HG02943 (cell line): ENCODE data around the gene THUMPD2.

Experiments used
- ATAC-seq: cut with Tn5 transposase; IDR thresholded peaks from one replicate; pipeline ENCODE4 v1.9.1; 2021; ENCODE audit warnings: mild to moderate bottlenecking, low read depth, moderate library complexity; ENCODE audit not compliant: unreplicated experiment

The THUMPD2 gene

DNA sequence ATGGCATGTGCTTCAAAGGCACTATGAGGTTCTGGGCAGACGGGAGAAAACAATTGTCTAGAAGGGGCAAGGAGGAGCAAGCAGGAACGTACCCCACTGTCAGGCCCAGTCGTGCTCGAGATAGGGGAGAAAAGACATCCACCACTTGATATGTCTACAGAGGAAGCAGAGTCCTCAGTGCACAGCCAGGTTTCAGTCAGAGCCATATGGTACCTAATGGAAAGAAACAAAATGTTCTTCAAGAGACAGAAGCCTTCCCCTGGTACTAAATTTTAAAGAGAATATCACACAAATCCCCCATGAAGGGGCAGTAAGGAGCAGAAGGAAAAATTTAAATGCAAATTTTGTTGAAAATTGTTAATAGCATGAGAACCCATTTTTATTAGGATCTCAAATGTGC, 21.9 kb downstream of the THUMPD2 start:
- no peak for ATAC-seq

DNA sequence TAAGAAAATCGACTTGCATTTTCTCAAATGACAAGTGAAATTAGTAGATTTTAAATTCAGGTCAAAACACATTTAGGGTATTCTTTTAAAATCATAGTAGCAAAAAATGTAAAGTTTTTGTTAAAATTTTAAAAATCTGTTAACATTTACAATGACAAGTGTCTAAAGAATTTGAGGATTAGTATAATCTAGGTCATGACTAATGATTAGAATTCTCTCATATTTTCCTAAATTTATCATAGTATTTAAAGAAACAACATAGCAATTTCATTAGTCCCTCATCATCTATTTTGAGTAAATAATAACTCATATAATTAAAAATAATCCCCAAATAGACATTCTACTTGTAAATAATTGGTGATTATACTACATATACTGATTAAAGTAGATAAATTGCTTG, 23.6 kb downstream of the THUMPD2 start:
- no peak for ATAC-seq

DNA sequence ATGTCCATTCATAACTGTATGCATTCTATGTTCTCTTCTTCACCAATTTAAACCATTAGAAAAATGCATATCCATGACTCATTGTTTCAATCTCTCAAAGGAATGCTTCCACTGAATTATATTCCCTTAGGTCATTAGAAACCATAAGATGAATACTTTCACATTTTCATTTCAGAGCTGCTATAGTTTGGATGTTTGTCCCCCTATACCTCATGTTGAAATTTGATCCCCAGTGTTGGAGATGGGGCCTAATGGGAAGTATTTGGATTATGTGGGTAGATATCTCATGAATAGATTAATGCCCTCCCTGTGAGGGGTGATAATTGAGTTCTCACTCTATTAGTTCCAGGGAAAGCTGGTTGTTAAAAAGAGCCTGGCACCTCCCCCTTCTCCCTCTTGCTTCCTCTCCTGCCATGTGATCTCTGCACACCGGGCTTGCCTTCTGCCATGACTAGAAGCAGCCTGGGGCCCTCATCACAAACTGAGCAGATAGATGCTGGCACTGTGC, 35.7 kb downstream of the THUMPD2 start:
- ATAC-seq: no peak

DNA sequence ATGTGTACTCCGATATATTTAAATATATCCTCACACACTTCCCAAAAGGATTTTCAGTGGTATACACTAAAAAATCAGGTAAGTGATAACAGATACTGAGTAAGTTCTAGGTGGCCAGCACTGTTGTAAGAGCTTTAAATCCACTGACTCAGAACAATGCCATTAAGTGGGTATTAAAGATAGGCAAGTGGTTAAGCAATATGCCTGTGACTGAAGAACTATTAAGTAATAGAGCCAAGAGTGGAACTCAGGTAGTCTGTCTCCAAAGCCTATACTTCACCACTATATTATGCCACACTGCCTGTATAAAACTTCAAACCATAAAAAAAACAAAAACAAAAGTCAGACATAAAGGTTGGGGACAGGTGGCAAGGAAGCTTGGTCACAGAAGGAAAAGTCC, 37.2 kb downstream of the THUMPD2 start:
- ATAC-seq: no peak

DNA sequence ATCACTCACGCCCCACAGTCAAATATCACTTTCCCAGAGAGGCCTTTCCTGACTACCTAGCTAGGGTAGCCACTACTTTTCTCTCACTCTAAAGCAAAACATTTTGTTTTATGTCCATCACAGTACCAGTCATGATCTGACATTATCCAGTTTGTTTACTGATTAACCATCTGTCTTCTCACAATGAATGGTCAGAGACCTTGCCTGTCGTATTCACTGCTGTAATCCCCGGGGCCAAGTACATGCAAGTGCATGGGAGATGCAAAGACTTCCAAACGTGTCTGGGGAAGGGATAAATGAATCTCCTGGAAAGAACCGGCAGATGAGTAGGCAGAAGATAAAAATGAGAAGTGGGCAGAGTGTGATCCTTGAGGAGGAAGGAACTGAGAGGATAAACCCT, 39.7 kb downstream of the THUMPD2 start:
- ATAC-seq: no peak

DNA sequence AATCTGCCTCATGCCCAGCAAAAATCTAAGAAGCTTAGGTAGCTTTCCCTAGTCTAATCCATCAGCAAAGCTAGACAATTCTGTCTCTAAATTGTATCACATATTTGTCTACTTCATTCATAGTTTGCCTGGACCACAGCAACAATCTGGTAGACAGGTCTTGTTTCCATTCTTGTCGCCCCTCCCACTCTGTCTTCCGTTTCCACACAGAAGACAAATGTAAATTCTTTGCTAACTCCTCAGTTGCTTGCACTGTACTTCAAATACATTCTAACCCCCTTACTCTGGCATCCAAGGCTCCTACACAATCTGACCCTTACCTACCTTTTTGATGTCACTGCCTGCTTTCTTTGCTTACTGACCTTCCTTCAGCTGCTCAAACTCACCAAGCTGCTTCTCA, 40.1 kb downstream of the THUMPD2 start:
- no peak for ATAC-seq

DNA sequence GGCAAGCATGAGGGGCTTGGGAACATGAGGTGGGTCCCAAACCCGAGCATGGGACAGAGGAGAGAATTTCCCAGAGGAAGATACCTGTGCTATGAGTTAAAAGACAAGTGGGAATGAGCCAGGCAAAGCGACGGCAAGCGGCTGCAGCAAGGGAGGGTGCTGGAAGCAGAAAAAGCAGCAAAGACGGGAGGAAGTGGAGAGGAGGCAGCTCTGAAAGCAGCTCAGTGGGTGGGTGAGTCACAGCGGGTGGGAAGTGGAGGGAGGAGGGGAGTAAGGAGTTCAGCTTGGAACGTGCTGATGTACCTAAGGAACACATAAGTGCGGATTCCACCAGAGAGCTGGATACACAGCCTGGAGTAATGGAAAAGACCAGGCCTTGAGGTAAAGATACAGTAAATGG, 41.4 kb downstream of the THUMPD2 start:
- no peak for ATAC-seq

DNA sequence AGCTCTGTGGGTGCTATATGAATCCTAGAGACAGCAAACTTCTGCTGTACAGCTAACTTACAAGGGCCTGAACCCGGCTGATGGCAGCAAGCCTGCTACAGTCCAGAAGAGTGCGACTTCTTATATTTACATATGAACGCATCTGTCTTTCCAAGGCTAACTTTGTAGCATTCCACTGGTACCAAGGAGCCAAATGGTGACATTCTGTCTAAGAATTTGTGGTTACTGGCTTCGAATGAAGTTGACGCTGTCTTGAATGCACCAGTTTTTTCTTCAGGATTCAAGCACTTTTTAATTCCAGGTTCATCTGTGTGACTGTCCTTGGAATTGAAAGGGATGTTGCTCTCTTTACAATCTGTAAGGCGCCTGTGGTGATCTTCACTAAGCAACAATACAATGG, 42.4 kb downstream of the THUMPD2 start:
- no peak for ATAC-seq

DNA sequence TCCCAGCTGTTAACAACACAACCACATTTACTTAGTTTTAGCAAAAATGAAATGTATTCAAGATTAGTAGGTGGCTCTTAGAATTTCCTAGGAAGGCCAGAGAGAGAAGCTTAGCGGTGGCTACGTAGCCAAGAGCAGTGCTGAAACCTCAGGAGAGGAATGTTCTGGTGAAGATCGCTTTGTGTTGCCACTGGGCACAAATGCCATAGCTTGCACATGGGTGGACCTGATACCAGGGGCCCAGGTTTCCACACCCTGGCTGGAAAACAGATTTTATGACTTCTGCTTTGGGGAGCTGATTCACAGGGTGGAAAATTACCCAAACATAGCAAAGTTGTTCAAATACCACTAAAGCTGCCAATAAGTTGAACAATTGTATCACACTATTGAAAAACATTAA, 43.4 kb downstream of the THUMPD2 start:
- no peak for ATAC-seq

DNA sequence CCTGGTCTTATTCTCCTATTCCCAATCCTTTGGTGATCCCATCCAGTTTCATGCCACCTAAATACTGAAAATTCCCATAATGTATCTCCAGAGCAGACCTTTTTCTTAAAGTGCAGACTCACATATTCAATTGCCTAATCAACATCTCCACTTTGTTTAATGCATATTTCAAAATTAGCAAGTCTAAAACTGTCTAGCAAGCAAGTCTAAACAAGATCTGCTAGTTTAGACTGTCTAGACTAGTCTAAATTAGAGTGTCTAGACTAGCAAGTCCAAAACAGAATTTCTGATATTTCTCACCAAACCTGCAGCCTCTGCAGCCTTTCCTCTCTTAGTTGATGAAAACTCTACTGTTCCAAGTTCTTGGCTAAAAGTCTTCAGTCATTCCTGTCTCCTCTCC, 44.6 kb downstream of the THUMPD2 start:
- no peak for ATAC-seq

DNA sequence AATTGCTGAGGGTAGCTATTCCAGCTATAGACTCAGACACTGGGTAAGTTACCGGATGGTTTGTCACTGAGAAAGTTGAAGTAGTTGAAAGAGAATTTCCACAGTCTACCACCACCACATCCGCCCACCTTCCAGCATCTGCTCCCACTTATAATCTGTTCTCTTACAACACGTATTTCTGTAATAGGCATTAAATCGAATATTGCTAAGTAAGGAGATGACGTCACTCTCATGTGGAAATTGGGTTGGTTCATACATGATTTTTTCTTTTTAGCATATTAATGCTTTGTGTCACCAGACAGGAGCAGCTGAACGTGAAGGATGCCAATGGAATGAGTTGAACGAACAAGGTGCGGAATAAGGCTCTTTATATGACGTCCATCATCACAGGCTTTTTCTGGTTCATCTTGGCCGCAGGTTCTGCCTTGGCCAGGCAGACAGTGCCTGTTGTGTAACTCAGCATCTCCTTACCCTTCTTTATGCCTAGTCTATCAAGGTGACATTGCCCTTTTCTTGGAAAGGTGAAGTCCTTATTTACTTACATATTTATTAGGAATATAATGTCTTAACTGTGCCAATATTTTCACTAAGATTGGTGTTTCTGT, 45.9 kb downstream of the THUMPD2 start:
- ATAC-seq: no peak

DNA sequence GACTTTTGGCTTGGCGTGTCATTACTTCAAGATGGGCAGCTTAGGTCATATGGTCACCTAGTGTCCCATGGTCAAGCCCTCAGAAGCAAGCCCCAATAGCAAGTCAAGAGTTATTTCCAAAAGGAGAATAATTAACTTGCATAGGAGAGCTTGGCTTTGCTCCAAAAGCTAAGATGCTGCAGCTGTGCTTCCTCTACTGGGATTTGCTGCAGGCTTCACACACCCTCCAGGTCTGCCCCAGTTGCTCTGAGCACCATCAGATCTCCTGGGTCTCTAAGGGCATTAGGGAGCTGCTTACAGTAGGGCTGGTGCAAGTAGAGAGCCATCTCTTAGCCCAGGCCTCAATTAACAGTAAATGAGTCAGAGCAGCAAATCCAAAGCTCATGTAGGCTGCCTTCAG, 46.6 kb downstream of the THUMPD2 start:
- no peak for ATAC-seq

DNA sequence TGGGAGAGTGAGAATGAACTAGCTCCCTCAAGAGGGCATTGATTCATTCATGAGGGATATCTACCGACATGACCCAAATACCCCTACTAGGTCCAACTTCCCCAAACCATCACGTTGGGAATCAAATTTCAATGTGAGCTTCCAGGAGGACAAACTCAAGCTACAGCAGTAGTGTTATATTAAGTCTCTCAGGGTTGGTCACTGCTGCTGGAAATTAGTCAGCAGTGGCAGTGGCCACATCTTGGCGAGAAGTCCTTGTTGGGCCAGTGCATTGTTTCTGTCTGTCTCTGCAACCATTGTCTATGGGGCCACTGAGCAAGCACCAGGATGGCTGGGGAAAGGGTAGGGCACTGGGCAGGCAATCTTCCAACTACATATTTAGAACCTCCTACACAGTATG, 47.5 kb downstream of the THUMPD2 start:
- no peak for ATAC-seq

DNA sequence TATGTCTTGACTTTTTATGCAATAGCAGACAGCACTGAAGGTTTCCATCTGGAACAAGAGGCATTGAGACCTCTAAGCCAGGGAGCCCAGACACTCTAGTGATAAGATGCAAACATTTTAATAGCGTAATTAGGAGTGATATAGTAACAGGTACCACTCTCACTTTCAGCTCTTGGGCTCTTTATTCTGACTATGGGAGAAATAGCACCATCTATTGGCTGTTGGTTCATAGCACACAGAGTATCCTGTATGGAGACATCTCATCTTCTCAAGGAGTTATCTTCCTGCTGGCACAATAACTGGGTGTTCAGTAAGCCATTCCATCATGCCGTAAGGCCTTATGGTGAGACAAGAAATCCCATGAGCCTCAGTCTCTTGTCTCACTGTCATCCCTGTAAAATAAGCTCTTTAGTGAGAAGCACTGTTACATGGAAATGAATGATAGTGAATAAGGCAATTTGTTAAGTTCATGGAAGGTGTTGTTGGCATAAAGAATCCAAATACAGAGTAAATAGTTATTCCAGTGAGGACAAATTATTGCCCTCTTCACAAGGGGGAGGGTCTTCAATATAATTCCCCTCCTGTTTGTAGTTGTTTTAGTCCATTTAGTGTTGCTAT, 48.3 kb downstream of the THUMPD2 start:
- ATAC-seq: no peak

DNA sequence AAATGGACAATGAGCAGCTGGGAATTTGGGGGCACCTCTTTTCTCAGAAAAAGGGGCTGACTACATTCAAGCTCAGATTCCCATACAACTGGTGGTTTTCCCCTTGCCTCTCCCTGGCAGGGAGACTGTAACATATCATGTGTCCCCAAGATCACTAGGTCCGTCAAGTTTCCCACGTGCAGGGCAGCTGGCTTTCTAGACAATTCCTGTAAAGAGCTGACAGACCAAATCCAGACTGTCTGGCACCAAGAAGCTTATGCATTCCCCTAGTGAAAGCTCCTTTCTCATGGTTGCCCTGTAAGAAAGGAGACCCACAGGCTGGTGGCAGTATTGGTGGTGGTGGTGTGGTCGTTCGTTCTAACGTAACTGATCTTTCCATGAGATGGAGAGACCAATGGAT, 48.8 kb downstream of the THUMPD2 start:
- no peak for ATAC-seq

DNA sequence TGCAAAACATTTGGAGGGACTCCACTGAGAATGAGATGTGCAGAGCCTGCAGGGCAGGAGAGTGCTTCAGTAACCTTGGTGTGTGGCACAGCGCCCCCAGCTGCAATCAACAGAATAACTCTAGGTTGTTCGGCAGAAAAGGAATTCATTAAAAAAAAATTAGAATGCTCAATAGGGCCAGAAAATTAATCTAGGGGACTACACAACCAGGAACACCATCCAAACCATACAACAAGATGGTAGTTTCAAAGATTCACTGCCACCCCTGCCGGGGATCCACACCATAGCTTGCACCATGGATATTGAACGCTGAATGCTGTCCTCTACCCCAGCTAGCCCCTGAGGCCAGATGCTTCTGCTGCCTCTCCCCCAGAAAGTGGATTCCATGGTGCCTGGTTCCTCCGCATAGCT, 50.1 kb downstream of the THUMPD2 start:
- ATAC-seq: peak; percentile 54

DNA sequence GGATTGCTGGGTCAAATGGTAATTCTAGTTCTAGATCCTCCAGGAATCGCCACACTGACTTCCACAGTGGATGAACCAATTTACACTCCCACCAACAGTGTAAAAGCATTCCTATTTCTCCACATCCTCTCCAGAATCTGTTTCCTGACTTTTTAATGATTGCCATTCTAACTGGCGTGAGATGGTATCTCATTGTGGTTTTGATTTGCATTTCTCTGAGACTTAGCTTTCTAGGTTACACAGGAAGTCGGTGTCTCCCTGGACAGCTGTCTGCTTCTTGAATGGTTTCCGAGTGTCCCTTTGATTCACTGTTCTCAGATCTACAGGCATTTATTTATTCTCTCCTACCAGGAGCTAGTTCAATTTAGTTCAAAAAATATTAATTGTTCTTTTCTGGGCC, 51.0 kb downstream of the THUMPD2 start:
- ATAC-seq: peak; percentile 77

DNA sequence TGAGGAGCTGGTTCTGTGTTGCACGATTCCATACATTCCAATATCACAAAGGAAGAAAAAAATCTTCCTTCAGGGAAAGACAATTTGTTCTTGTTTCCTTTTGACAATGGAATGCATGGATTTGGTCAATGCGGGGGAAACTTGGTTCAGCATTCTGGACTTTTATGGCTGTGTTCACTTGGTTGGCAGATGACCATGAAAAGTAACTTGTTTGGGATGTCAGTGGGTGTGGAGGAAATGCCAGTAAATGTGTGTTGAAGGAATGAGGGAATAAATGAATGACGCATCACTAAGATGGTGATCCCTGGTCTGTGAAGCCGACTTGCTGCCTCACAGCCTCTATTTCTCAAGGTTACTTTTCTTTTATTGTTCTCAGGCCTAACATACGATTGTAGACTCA, 53.7 kb downstream of the THUMPD2 start:
- no peak for ATAC-seq

DNA sequence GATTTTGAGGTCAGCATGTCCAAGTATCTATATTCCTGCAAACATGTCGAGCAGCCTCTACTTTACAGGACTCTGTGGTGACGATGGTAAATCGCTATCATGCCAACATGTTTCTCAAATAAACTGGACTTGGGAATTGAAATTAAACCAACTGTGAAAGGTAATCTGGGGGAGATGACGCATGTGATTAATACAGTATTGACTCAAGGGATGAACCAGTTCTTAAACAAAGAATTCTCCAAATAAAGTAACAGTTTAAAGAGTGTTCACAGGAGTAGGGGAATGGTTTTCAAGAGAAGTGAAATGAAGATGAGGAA, 54.3 kb downstream of the THUMPD2 start:
- no peak for ATAC-seq

DNA sequence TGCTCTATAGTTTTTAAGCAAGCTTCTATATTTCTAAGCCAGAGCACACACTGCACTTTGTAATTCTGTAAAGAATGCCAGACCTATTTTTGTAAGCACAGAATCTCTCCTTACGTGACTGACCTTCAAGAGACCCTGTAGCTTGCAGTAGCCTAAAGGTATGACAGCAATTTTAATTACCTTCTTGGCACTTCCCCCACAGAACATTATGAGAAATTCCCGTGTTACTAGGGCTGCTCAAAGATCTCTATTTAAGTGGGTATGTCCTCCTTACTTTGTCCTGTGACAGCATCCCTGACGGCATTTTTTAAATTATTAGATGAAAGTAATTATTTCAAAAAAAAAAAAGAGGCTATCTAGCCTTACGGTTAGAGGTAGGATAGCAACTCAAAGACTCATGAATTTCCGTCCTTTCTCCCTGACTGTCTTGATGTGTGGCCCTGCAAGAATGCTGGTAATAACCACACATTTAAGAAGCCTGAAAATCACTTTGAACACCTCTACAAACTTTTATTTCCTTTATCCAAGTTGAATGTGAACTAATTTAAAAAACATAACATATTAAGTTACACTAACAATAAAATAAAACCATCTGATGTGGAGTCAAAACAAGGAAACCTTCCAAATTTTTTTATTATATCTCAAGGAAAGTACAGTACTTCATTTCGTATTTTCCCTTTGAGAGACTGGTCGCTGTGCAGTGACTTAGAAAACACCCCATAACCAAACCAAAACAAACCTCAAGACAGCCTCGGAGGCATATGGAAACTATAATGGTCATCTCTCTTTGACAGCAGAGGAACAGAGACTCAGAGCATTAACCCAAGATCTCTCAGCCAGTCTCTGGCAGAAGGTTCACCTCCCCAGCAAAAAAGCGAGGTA, 54.9 kb downstream of the THUMPD2 start:
- no peak for ATAC-seq

DNA sequence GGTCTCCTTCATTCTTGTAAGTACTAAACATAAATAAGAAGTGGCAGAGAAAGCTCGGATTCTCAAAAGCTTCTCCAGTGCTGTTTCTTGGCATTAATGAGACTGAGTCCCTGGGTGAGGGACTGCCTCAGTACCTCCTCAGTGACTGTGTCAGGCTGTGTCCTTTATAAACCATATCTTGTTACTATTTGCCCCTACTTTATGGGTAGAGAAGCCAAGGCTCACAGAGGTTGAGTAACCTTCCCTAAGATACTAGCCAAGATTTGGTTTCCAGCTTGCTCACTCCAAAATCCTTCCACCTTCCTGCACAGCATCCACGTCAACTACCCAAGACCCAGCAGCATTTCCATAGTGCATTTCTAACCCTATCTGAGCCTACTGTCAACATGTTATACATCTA, 55.6 kb downstream of the THUMPD2 start:
- ATAC-seq: no peak

DNA sequence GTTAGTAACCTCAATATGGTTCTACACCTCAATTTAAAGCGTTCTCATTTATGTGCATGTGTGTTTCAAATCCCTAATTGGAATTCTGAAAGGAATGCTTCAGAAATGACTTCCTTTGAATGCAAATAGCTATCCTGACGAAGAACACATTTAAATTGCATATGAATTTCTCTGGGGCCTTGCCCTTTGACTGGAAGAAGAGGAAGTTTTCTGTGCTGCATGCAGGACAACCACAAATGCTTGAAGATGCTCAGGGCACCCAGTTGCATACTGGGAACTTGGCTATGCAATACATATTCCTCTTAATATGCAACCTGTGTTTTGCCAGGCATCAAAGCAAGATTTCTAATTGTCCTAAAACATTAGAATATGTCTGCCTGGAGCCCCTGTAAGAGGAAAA, 58.1 kb downstream of the THUMPD2 start:
- no peak for ATAC-seq
